ENCODE results near the gene PLD2.

Gene PLD2

DNA sequence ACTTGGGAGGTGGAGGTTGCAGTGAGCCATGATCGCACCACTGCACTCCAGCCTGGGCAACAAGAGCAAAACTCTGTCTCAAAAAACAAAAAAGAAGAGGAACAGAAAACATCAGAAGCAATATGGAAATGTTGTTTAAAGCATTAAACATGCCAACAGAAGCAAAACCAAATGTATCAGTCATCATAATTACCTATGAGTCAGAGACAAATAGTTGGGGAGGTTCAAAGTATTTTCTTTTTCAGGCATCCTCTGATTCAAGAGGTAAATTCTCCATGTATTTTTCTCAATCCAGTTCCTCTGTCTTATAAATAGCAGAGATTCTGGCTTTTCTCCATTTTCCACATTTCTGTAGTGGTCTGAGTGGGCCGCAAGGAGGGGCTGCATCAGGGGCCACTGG, 37.3 kb upstream of the PLD2 start:
- DNase-seq (ENCODE audit: low read depth) = peak; percentile 48
- TF ChIP-seq, protein P1, sequence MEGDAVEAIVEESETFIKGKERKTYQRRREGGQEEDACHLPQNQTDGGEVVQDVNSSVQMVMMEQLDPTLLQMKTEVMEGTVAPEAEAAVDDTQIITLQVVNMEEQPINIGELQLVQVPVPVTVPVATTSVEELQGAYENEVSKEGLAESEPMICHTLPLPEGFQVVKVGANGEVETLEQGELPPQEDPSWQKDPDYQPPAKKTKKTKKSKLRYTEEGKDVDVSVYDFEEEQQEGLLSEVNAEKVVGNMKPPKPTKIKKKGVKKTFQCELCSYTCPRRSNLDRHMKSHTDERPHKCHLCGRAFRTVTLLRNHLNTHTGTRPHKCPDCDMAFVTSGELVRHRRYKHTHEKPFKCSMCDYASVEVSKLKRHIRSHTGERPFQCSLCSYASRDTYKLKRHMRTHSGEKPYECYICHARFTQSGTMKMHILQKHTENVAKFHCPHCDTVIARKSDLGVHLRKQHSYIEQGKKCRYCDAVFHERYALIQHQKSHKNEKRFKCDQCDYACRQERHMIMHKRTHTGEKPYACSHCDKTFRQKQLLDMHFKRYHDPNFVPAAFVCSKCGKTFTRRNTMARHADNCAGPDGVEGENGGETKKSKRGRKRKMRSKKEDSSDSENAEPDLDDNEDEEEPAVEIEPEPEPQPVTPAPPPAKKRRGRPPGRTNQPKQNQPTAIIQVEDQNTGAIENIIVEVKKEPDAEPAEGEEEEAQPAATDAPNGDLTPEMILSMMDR (IDR thresholded peaks at IDR 0.05; ENCODE audit: insufficient read depth, low read depth, low read length, missing control alignments) = no peak
- H3K4me3 ChIP-seq (ENCODE audit: low read length) = no peak overlapping the region

- no peak within 1 kb of the TSS for H3K4me3 ChIP-seq (ENCODE audit: low read length)
- TF ChIP-seq, protein P1 (IDR thresholded peaks at IDR 0.05; ENCODE audit: insufficient read depth, low read depth, low read length, missing control alignments) = no peak
- DNase-seq (ENCODE audit: low read depth) = no peak
Observed at GRCh38 chr17:4771519-4772234, 35.3 kb upstream of the PLD2 start, which contains the start of gene TM4SF5. Gene TM4SF5 (plus strand): TSS chr17:4771886. CDS start chr17:4771923, 37 bp downstream.

GRCh38 chr17:4772235-4772613, 34.7 kb upstream of the PLD2 start:
- DNase-seq (ENCODE audit: low read depth) = no peak
- TF ChIP-seq, protein P1 (IDR thresholded peaks at IDR 0.05; ENCODE audit: insufficient read depth, low read depth, low read length, missing control alignments) = no peak

GRCh38 chr17:4777969-4778760, 28.8 kb upstream of the PLD2 start:
- TF ChIP-seq, protein P1 (IDR thresholded peaks at IDR 0.05; ENCODE audit: insufficient read depth, low read depth, low read length, missing control alignments) = no peak
- DNase-seq (ENCODE audit: low read depth) = peak; percentile 35
- H3K4me3 ChIP-seq (ENCODE audit: low read length) = no peak overlapping the region

More at GRCh38 chr17:4772235-4772613, 34.7 kb upstream of the PLD2 start:
- H3K4me3 ChIP-seq (ENCODE audit: low read length) = no peak overlapping the region

- no peak for DNase-seq (ENCODE audit: low read depth)
- TF ChIP-seq, protein P1 (IDR thresholded peaks at IDR 0.05; ENCODE audit: insufficient read depth, low read depth, low read length, missing control alignments) = no peak
- no peak overlapping the region for H3K4me3 ChIP-seq (ENCODE audit: low read length)
Observed at GRCh38 chr17:4780325-4780955, 26.5 kb upstream of the PLD2 start.

DNA sequence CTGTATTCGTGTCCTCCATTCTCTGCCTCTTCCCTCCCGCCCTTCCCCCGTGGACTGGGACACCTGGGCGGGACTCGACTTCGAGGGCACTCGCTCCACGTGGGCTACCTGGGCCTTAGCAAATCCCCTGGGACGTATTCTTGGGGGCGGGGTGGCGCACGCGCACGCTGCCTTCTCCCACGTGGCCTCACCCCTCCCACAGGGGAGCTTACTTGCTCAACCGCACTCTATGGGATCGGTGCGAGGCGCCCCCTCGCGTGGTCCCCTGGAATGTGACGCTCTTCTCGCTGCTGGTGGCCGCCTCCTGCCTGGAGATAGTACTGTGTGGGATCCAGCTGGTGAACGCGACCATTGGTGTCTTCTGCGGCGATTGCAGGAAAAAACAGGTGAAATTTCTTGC, 24.3 kb upstream of the PLD2 start:
- no peak overlapping the region for H3K4me3 ChIP-seq (ENCODE audit: low read length)
- TF ChIP-seq, protein P1 (IDR thresholded peaks at IDR 0.05; ENCODE audit: insufficient read depth, low read depth, low read length, missing control alignments) = no peak
- DNase-seq (ENCODE audit: low read depth) = no peak
